Esophagus squamous epithelium (tissue), 5 donors: ENCODE data around the gene HOXB6. TPM values are rescaled to one million over a fixed set of nuclear protein-coding genes. Genes with fewer than 3 reads are reported as not detected.

ENCODE experiments used
- DNase-seq: peaks from one replicate; lab custom pipeline; 2025; lab: John Stamatoyannopoulos, UW
- H3K27ac ChIP-seq, 4 donors: fragments of 200-600 bp; sonication (generic); one replicate each; pipeline ENCODE4 v1.5.1; 2016 to 2019; ENCODE audit warnings: mild to moderate bottlenecking in 1 of 4
- H3K27me3 ChIP-seq, 4 donors: fragments of 200-600 bp; sonication (generic); 1 replicate in 3 of 4; 2 replicates in 1 of 4; pipeline versions ENCODE4 v1.5.1 to v1.6.0; 2017 to 2021; ENCODE audit warnings: antibody characterized with exemption in 1 of 4
- H3K36me3 ChIP-seq, 3 donors: fragments of 200-600 bp; sonication (generic); one replicate each; pipeline ENCODE4 v1.5.1; 2016 to 2019
- H3K4me1 ChIP-seq, 3 donors: fragments of 200-600 bp; sonication (generic); one replicate each; pipeline ENCODE4 v1.5.1; 2017 to 2019
- H3K4me3 ChIP-seq, 4 donors: fragments of 200-600 bp; sonication (generic); 1 replicate in 3 of 4; 2 replicates in 1 of 4; pipeline ENCODE4 v1.5.1; 2016 to 2019; ENCODE audit warnings: mild to moderate bottlenecking in 2 of 4, moderate library complexity in 1 of 4
- H3K9me3 ChIP-seq, 3 donors: fragments of 200-600 bp; sonication (generic); one replicate each; pipeline ENCODE4 v1.5.1; 2016 to 2019
- CTCF ChIP-seq, 6 experiments: fragments of 450-650 bp in 4 of 6; fragments of 200-600 bp in 2 of 6; sonication (generic) in 2 of 6; IDR thresholded peaks; one replicate each; pipeline ENCODE4 v1.5.1; 2016 to 2019; ENCODE audit warnings: antibody characterized with exemption in 6 of 6, mild to moderate bottlenecking in 4 of 6, moderate library complexity in 4 of 6
- POLR2A ChIP-seq, 4 donors: fragments of 450-650 bp; IDR thresholded peaks; one replicate each; pipeline ENCODE4 v1.6.1; 2017; ENCODE audit warnings: antibody characterized with exemption in 4 of 4, mild to moderate bottlenecking in 4 of 4, moderate library complexity in 3 of 4
- WGBS, 2 donors: methylation state at CpG; one replicate each; pipeline ENCODE4 v1.1.5; 2018; 5-methylcytosine and 5-hydroxymethylcytosine counted together
- intact Hi-C: fragments of 100-400 bp; cut with DNase I; formaldehyde crosslinking; loops from one replicate; pipeline ENCODE4 v1.15.0; 2022
- total RNA-seq, 4 donors: library from RNA; depleted of rRNA; stranded (reverse); fragments of >200 nt; gene quantifications; one replicate each; pipeline ENCODE4 v1.1.0, GENCODE V29; 2016
- donor health status: DM: yes; HTN: yes; CAD: no.

Gene HOXB6
- total RNA-seq, 4 donors from 2014 or later = 1.3 to 3.1 TPM; not detected in 2

GRCh38 chr17:48634493-48635208 lies 29.9 kb upstream of the HOXB6 start:
- DNase-seq = no peak
- 38 to 40% methylated on average over 13 to 19 of the region's 20 CpGs for WGBS, 2 donors

GRCh38 chr17:48633266-48633677 lies 28.5 kb upstream of the HOXB6 start:
- H3K4me3 ChIP-seq = no peak overlapping the region
- H3K36me3 ChIP-seq = no peaks in the 10 kb centered on the region
- H3K27ac ChIP-seq = no peak overlapping the region
- TF ChIP-seq POLR2A (IDR thresholded peaks at IDR 0.05) (no peak), CTCF (IDR thresholded peaks at IDR 0.05) (no peak)
- peaks cover 43 to 100% (median 85%) of the 10 kb centered on the region in 4 donors for H3K27me3 ChIP-seq
- intact Hi-C loops = no loop called here
- DNase-seq = no peak
- H3K4me1 ChIP-seq = peaks cover 0 to 22% (median 4%) of the 10 kb centered on the region in 3 donors
- WGBS, 2 donors = 29 to 30% methylated on average over 7 to 13 of the region's 35 CpGs
- no peaks in the 10 kb centered on the region for H3K9me3 ChIP-seq

More at GRCh38 chr17:48634493-48635208, 29.9 kb upstream of the HOXB6 start:
- Histone ChIP-seq H3K27me3 (peaks cover 52 to 100% (median 81%) of the 10 kb centered on the region in 4 donors), H3K4me1 (peaks cover 0 to 22% (median 4%) of the 10 kb centered on the region in 3 donors), H3K4me3 (no peak overlapping the region), H3K27ac (no peak overlapping the region), H3K36me3 (no peaks in the 10 kb centered on the region), H3K9me3 (no peaks in the 10 kb centered on the region)
- TF ChIP-seq POLR2A (IDR thresholded peaks at IDR 0.05) (no peak), CTCF (IDR thresholded peaks at IDR 0.05) (no peak)
- intact Hi-C loops = no loop called here

- no peak overlapping the region for H3K4me3 ChIP-seq
- H3K27me3 ChIP-seq = peaks cover 40 to 100% (median 89%) of the 10 kb centered on the region in 4 donors
- DNase-seq = no peak
- WGBS, 2 donors = 27 to 36% methylated on average over 5 to 6 of the region's 7 CpGs
- H3K4me1 ChIP-seq = peaks cover 0 to 22% (median 4%) of the 10 kb centered on the region in 3 donors
- no peaks in the 10 kb centered on the region for H3K36me3 ChIP-seq
- H3K27ac ChIP-seq = no peak overlapping the region
- no peak for TF ChIP-seq CTCF (IDR thresholded peaks at IDR 0.05)
- no peak for TF ChIP-seq POLR2A (IDR thresholded peaks at IDR 0.05)
- H3K9me3 ChIP-seq = no peaks in the 10 kb centered on the region
- intact Hi-C loops = no loop called here
These were observed 27.9 kb upstream of the HOXB6 start for GRCh38 chr17:48632579-48633265.

GRCh38 chr17:48631693-48632578 lies 27.1 kb upstream of the HOXB6 start:
- H3K36me3 ChIP-seq = no peaks in the 10 kb centered on the region
- no peaks in the 10 kb centered on the region for H3K9me3 ChIP-seq
- intact Hi-C loops = no loop called here
- DNase-seq = no peak
- WGBS, 2 donors = 18 to 36% methylated on average over 5 to 7 of the region's 7 CpGs
- peaks cover 1 to 23% (median 4%) of the 10 kb centered on the region in 3 donors for H3K4me1 ChIP-seq
- TF ChIP-seq CTCF (IDR thresholded peaks at IDR 0.05) = no peak
- TF ChIP-seq POLR2A (IDR thresholded peaks at IDR 0.05) = no peak
- no peak overlapping the region for H3K27ac ChIP-seq
- H3K4me3 ChIP-seq = no peak overlapping the region
- peaks cover 34 to 100% (median 89%) of the 10 kb centered on the region in 4 donors for H3K27me3 ChIP-seq
